Fibroblast of skin of scalp (primary cell): Measurements from ENCODE around the gene CNTNAP5.

Experiments
- DNase-seq: peaks from one replicate; pipeline ENCODE4 v3.0.0-alpha.2; 2013

The CNTNAP5 gene

DNA sequence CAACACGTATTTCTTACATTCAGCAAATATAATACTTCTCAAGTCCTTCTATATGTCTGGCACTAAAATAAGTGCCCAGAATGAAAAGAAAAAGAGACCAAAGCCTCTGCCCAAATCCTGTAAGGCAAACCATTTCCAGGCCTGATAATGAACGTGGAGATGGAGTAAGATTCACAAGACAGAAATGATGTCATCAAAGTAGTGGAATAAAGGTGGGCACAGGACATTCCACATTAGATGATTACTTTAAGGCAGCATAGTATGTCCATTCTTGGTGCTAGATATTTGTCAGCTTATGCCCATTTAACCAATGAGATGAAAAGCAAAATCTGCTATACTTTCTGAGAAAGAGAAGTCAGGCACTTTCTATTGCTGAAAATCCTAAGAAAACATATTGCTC is 38.5 kb downstream of the CNTNAP5 start:
- DNase-seq: no peak

DNA sequence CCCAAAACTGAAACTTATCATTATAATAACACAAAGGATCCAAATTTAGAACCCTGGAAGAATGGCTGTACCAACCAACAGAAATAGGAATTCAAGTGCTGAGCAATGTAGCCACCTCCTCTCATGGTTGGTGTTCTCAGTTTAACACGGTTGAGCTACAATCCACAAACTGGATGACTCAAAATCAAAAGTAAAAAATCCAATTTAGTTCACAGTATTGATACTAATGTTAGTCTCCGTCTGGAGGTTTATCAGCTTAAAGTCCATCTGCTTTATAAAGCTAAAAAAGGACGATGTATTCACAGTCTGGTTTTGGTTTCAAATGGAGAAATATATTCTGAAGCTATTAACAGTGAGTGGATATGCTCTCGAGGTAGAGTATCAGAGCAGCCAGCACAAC is 40.5 kb downstream of the CNTNAP5 start:
- DNase-seq: no peak

DNA sequence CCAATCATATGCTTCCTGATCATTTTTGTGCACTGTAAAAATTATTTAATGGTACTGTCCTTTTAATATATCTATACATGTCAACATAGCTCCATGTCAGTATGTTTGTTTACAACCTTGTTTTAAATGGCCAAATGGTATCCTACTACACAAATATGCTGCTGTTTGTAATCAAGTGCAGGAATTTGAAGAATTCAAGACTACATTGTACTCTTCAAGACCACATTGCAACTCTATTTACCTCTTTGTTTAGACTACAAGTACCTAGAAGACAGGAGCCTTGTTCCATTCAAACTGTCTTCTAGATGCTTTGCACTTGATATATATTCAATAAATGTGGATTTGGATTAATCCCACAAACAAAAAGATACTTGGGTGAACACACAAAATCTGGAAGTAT is 41.7 kb downstream of the CNTNAP5 start:
- DNase-seq: no peak

DNA sequence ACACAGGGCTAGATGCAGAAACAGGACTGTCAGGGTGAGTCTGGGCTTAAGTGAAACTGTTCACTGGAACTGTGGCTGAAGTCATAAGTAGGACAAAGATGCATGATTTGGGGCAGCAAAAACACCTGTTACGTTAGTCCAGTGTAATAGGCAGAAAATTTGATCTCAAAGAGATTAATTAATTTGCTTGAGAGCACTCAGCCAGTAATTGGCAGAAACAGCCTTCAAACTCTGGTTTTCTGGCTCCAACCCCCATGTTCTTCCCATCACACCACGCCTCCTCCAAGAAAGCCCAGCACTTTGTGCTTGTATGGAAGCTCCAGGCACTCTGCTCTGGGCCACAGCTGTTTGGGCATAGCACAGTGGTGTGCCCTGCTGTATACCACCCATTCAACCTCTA is 54.0 kb downstream of the CNTNAP5 start:
- DNase-seq: no peak

DNA sequence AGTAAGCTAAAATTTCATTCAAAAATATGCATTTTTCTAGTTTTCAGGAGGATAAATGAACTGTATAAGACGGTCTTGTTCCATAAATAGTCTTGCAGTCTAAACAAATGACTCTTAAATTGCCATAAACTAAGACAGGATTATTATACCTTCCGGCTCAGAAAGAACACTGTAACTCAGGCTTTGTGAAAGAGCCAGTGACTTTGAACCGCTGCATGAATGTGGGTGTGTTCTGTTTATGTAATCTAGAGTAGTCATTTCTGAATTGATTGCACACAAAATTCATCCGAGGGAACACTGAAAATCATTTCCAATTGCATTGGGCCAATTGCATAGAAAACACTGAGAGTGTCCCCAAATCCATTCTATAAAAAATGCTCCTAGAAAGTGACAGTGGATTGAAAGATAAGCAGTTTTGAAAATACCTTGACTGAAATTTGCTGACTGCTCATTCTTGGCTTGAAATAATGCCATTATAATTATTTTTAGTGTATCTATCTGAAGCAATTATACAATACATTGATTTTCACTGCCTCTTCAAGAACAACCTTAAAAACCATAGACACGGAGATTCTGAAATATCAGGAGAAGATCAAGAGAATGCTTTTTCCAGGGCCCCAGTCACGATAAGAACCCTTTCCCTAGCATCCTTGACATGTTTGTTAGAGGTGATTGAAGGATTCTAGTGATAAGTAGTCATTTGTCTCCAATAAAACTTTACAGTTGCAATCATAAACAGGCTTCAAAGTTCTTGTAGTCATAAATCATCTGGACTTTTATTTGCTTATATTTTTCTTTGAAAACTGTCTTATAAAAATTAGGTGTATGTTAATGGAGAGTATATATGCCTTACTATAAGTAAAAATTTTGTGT is 55.4 kb downstream of the CNTNAP5 start:
- no peak for DNase-seq

DNA sequence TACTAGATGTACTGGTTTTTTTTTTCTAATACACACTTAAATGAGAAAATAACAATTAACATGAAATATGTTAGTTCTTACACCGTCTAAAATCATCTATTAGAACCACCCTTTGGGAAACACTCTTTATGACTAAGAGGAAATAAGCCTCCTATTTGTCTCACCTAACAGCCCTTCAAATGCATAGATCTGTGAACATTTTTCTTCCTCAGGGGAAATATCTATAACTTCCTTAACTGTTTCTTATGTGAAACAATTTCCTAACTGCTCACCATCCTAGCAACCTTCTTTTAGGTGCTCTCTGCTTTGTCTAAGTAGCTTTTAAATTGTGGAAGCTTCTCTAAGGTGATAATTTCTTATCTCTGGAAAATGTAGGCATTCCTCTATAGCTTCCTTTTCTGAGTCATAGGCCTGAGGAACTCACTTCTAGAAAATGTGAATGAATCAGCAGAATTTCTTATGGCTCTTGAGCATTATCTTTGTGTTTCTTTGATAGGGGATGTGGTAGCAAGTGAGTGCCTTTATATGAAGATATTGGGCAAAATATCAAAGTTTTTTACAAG is 56.1 kb downstream of the CNTNAP5 start:
- DNase-seq: peak; percentile 0

DNA sequence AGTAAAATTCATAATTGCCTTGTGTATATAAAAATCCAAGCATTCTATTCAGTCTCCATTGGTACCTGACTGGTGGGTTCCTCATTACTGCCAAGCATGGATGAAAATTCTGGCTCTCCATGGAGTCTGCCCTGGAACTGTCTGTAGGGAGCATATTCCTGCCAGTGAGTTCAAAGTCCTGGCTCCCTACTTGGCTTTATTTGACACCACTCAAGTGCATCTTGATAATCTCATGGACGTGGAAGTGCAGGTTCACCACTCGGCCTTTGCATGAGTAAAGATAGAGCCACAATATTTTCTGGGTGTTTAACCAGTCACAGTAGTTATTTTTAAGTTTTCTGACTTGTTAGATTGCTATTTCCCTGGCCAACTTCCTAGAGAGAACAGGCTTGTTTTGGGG is 63.5 kb downstream of the CNTNAP5 start:
- DNase-seq: no peak

DNA sequence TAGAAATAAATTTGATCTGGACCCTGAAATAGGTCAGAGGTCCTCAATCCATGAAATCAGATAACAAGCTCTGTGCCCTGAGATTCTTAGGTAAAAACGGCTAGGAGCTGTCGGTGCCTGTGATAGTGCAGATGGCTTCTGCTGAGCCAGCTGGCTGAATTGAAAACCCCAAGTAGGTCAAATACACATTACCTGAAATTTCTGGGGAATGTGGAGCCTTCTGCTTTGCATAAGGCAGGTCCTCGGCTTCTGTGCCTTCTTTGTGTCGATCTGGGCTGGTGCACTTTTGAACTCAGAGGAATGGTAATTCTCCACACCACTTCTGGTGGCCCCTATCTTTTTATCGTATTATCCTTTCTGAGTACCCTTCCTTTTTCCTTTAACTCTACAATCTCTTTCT is 66.6 kb downstream of the CNTNAP5 start:
- DNase-seq: no peak

DNA sequence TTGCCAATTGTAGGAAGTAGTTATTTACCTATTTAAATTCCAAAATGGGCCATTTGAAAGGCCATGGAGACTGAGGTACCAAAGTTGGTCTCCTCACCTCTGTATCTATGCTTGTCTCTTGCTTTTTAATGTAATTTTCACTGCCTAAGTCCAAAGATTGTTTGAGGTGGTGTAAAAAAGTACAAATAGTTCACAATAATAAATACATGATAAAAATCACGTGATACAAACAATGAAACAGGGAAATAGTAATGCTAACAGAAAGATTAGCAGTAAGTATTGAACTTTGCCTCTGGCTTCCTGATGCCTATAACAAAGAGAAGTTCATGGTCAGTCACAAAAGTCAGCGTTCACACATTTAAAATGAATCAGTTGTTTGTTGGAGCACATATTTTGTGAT is 67.6 kb downstream of the CNTNAP5 start:
- DNase-seq: no peak

DNA sequence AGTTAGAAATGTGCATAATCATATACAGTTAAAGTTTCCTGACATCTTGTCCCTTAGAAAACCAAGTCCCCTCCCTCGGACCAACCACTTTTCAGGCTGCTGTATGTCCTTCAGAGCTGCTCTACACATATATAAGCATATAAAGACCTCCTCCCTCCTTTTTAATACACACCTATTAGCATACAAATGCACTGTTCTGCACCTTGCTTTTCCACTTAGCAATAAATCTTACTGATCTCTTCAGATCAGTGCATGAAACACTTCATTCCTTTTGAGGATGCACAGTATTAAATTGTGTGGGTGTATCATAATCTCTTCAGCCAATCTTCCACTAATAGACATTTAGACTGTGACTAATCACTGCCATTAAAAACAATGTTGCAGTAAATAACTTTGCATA is 79.8 kb downstream of the CNTNAP5 start:
- DNase-seq: no peak

DNA sequence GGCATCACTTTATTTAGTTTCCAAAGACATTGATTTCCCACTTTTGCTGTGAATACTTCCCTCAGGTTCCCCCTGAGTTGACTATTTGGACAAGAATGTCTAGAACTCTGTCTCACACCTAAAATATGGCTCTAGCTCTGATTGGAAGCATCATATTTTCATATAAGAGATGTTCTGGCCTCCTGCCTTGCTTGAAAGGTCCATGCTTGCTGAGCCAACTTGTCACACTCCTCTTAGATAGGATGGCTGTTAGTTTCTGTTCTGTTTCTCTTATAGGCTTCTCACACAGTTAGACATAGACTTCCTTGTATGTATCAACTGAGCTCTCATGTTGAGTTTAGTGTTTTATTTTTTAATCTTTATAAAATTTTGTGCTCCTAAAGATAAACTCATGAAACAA is 87.1 kb downstream of the CNTNAP5 start:
- peak; percentile 4 for DNase-seq

DNA sequence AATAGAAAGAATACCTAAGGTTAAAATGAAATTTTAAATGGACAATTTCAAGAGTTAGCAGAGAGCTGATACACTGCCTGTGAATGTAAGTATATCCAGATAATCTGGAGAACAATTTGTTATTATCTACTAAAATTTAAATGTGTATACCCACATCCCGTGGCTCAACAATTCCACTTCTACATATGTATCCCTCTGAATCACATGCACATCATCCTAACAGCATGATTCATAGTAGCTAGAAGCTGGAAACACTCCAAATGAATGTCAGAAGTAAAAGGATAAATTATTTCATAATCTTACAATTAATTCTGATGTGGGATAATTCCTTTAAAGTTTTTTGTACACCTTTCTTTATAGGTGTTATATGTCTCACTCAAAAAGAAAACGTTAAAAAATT is 87.9 kb downstream of the CNTNAP5 start:
- peak; percentile 61 for DNase-seq

DNA sequence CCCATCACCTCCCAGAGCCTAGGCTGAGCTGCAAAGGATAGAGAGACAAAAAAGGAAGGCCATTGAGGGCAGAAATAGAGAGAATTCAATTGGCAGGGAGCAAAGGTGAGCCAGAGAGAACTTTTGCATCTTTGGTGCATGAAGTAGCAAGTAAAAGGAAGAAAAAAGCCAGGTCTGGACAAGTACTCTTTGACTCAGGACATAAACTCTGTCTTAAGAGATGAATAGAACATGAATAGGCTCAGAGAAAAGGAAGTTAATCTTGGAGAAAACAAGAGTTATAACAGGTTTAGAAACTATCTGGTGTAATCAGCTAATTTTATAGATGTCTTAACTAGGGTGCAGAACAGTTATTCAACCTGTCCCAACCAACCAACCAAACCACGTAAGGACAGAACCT is 95.2 kb downstream of the CNTNAP5 start:
- DNase-seq: no peak

DNA sequence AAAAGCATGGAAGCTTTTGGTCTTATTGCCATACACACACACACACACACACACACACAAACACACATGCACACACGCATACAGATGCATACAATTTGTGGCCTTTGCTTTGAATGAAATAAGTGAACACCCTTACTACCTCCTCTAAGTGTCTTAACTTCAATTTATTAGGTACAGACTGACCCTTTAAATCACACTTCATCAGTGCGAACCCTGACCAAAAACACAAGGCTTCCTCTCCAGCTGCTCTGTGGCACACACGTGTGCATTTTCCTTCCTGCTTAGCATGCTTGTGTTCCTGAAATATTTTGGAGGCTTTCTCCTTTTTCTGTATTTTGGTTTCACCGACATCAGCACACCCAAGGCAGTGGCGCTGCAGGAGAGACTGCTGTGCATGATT is 96.0 kb downstream of the CNTNAP5 start:
- no peak for DNase-seq

DNA sequence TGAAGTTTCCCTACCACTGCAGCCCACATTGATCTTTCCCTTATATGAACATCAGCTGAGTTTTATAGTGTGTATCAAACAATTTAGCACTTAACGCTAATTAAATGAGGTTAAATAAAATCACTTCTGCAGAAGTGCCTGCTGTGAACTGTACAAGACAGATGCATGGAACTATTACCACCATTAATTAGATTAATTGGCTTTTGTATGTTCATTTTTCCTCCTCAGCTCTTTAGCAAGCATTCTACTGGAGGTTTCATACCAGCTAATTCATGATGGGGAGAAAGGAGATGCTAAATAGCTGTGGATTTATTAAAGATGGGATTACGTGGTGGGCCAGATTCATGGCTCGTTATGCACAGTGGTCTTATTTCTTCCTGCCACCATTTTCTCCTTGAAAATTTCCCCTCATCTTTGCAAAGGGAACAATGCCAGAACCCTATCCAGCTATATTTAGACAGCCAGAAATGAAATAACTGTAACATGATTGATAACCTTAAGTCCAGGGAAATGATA is 96.7 kb downstream of the CNTNAP5 start:
- DNase-seq: no peak

DNA sequence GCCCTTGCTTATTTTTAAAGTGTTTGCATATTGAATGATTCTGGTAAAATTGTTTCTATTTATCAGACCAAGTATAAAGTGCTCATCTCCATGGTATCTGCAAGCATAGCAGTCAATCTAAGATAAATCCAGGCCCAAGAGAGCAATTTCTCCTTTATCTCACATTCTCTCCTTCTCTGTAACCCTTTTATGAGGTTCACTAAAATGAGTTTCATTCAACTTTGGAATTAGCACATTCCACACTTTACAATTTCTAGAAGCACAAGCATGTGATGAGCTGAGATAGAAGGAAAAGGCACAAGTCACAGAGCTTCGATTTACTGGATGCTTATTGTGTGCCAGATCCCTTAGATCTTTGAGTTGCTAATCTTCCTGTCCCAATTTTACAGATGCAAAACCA is 97.3 kb downstream of the CNTNAP5 start:
- DNase-seq: no peak

DNA sequence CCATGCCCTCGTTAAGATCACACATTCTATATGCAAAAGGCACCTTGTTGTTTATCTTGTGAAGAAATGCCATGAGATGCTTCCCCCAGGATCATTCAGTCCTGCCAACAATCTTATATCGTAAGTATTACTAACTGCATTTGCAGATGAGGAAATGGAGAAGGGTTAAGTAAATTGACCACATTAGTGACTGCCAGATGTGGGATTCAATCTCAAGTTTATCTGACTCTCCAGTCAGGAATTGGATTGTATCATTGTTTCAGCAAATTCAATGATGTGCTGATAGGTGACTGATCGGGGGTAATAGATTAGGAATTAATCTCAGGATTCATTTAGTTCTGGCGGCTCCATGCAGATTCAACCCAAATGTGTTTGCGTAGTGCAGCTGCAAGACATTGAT is 106.2 kb downstream of the CNTNAP5 start:
- DNase-seq: no peak

DNA sequence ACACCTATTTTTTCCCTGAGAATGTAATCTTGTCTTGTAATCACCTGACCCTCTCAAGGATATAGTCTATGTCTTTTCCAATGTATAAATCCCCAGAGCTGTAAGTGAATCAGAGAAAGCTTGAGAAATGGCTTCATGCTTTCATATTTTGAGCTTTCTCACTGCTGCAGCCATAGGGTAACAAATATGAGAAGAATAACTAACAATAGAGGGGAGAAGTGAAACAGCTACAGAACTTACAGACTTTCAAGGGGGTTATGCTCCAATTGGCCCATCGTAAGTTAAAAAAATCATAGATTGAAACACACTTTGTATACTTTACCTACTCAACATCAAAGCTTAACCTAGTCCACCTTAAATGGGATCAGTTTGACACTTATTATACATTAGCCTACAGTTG is 111.0 kb downstream of the CNTNAP5 start:
- DNase-seq: no peak

DNA sequence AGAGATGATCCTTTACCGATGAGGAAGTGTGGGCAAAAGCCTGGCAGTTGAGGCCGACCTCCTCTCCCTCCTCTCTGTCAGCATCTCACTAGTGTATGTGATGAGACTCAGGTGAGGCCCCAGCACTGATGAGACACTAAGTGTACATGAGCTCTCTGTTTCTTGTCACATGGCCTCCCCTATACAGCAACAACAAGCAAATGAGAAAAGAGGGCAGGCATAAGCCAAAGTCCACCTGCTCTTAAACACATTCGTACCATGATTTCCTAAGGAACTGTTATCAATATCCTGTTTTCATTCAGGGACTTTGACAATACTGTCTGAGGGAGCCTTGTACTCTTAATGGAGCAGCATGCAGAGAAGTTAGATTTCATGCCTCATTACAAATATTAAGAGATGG is 113.0 kb downstream of the CNTNAP5 start:
- DNase-seq: no peak

DNA sequence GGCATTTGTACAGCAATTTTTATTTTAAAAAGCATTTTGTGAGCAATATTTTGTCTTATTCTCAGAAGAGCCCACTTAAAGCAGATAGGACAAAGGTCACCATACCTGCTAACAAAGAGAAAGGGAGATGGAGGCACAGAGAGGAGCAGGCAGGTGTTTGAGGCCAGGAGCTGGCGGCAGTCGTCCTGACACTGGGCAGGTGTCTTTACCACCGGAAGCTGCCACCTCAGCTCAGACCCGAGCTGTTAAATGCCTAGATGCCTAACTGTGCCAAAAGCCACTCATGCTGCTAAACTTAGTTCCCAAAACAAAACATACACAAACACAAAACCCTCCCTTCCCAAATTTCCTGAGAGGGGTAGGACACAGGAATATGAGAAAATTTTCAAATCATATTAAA is 120.9 kb downstream of the CNTNAP5 start:
- DNase-seq: no peak

DNA sequence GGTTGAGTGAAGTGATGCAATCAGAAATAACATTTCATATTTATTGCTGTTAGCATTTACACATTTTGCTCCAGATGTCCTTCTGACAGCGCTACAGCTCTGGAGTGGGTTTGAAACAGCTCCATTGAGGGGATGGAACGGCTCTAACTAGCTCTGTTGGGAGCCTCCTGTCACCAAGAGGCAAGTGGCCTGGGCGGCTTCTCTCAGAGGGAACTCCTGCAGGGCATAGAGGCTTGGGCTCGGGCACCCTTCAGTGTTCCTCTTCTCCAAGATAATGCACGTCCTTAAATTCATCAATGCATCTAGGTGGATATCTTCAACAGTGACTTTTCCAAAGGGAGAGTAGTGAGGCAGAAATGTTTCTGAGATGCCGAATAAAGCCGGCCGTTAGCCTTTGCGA is 122.5 kb downstream of the CNTNAP5 start:
- no peak for DNase-seq

DNA sequence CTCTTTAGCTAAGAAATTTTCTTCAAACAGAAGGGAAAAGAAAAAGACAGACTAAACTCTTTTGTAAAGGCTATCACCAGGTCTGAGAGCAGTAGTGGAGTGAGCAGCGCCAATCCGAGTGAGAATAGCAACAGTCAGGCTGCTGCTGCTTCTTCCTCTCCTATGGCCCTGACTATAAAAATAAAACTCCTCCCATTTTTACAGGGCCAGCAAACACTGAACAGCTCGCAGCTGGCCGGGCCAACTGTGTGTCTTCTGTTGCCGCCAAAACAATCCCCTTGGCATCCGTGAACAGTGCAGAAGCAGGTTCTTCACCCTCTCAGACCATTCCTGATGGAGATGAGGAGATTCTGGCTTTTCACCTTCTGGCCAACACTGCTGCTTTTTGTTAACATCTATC is 124.5 kb downstream of the CNTNAP5 start:
- DNase-seq: no peak

DNA sequence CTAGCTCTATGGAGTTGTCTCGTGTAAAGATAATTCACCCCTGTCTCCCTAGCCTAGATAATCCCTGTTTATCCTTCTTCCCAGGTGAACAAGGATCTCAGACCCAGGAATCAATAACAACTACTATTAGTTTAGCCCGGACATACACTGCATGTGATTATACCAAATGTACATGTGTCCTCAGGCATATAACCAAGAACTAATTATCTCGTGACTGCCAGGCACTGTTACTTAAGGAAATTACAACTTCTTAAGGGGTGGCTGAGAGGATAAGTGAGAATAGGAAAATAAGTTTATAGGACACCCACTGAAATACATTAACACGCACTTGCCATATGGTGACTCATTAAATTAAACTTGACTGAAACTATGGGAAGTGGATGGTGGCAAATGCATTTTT is 126.6 kb downstream of the CNTNAP5 start:
- no peak for DNase-seq

DNA sequence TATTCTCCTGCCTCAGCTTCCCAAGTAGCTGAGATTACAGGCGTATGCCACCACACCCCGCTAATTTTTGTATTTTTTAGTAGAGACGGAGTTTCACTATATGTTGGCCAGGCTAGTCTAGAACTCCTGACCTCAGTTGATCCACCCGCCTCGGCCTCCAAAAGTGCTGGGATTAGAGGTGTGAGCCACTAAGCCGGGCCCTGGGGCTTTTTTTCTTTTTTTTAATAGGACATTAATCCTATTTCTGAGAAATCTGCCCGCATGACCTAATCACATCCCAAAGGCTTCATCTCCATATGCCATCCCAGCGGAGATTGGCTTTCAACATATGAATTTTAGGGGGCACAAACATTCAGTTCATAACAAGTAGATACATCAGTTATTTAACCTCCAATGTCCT is 128.6 kb downstream of the CNTNAP5 start:
- DNase-seq: no peak
